PFSK-1 (cell line): ENCODE results near the gene PALLD.
A peak's percentile ranks its signal among the peaks of the same experiment; 100 is the strongest.

ENCODE experiments used
- FOXP2 ChIP-seq: optimal IDR thresholded peaks from 2 replicates; pipeline ENCODE3; 2011; ENCODE audit warnings: borderline replicate concordance, control low read depth, inconsistent platforms; ENCODE audit not compliant: insufficient read depth; ENCODE audit errors: extremely low read length, extremely low read depth
- POLR2AphosphoS5 ChIP-seq: IDR thresholded peaks from 2 replicates; pipeline ENCODE4 v1.6.1; 2012; ENCODE audit warnings: low read depth, mild to moderate bottlenecking, control low read depth, low read length, moderate library complexity
- REST ChIP-seq, 2 experiments: IDR thresholded peaks; 2 replicates each; pipeline versions ENCODE4 v1.6.1 to v1.8.0; 2011 to 2012; ENCODE audit warnings: low read depth in 2 of 2, low read length in 2 of 2, control low read depth in 1 of 2, inconsistent platforms in 1 of 2, mild to moderate bottlenecking in 1 of 2, moderate library complexity in 1 of 2; ENCODE audit not compliant: insufficient read depth in 1 of 2
- SIN3A ChIP-seq: IDR thresholded peaks from 2 replicates; pipeline ENCODE4 v1.6.1; 2012; ENCODE audit warnings: mild to moderate bottlenecking, low read length, moderate library complexity, borderline replicate concordance; ENCODE audit not compliant: insufficient read depth
- TAF1 ChIP-seq: IDR thresholded peaks from 2 replicates; pipeline ENCODE4 v1.6.1; 2012; ENCODE audit warnings: low read length, control low read depth, borderline replicate concordance; ENCODE audit not compliant: insufficient read depth

The PALLD gene

GRCh38 chr4:168587411-168588125, 90.7 kb downstream of the PALLD start:
- no peak for TF ChIP-seq POLR2AphosphoS5
- peak; percentile 9; the same call in 1 of the 2 replicates for TF ChIP-seq SIN3A
- no peak for TF ChIP-seq FOXP2
- no peak for TF ChIP-seq TAF1
- no peak for TF ChIP-seq REST (IDR thresholded peaks at IDR 0.05; ENCODE audit: insufficient read depth in 1 of 2, low read depth in 2 of 2, low read length in 2 of 2)

- TF ChIP-seq TAF1: no peak
- no peak for TF ChIP-seq FOXP2
- no peak for TF ChIP-seq POLR2AphosphoS5
- no peak for TF ChIP-seq REST (IDR thresholded peaks at IDR 0.05; ENCODE audit: insufficient read depth in 1 of 2, low read depth in 2 of 2, low read length in 2 of 2)
- no peak for TF ChIP-seq SIN3A
These were observed 92.2 kb downstream of the PALLD start for GRCh38 chr4:168588916-168589531.

- TF ChIP-seq TAF1: no peak
- TF ChIP-seq SIN3A: no peak
- TF ChIP-seq POLR2AphosphoS5: no peak
- no peak for TF ChIP-seq REST (IDR thresholded peaks at IDR 0.05; ENCODE audit: insufficient read depth in 1 of 2, low read depth in 2 of 2, low read length in 2 of 2)
- no peak for TF ChIP-seq FOXP2
These were observed 95.8 kb downstream of the PALLD start for GRCh38 chr4:168592676-168593075.

GRCh38 chr4:168593399-168593798, 96.5 kb downstream of the PALLD start:
- TF ChIP-seq SIN3A (no peak), POLR2AphosphoS5 (no peak), TAF1 (no peak), REST (IDR thresholded peaks at IDR 0.05; ENCODE audit: insufficient read depth in 1 of 2, low read depth in 2 of 2, low read length in 2 of 2) (no peak), FOXP2 (no peak)
